Astrocyte (in vitro differentiated cells and primary cell): ENCODE measurements around the gene HTR3B. TPM values are rescaled to one million over a fixed set of nuclear protein-coding genes. Genes with fewer than 3 reads are reported as not detected.
A peak's percentile ranks its signal among the peaks of the same experiment; 100 is the strongest.

ENCODE experiments used
- DNase-seq: peaks from one replicate; pipeline ENCODE4 v3.0.0-alpha.2; 2010; ENCODE audit warnings: low read depth
- FAIRE-seq: peaks from 2 replicates; lab custom pipeline; 2011; peaks lifted over from hg19 to GRCh38; lab: Jason Lieb, UNC
- H2AFZ ChIP-seq: 2 replicates; pipeline ENCODE4 v1.6.0; 2012; ENCODE audit warnings: low read depth, low read length, inconsistent platforms
- H3K27ac ChIP-seq: 2 replicates; pipeline ENCODE4 v1.5.1; 2011; ENCODE audit warnings: low read depth, low read length, inconsistent platforms
- H3K27me3 ChIP-seq: 2 replicates; pipeline ENCODE4 v1.6.0; 2011; ENCODE audit warnings: low read length, inconsistent platforms; ENCODE audit not compliant: insufficient read depth
- H3K36me3 ChIP-seq: 2 replicates; pipeline ENCODE4 v1.5.1; 2011; ENCODE audit warnings: low read length, inconsistent platforms; ENCODE audit not compliant: insufficient read depth
- H3K4me1 ChIP-seq: 2 replicates; pipeline ENCODE4 v1.5.1; 2011; ENCODE audit warnings: low read length, inconsistent platforms; ENCODE audit not compliant: insufficient read depth
- H3K4me2 ChIP-seq: 2 replicates; pipeline ENCODE4 v1.6.0; 2012; ENCODE audit warnings: low read length, inconsistent platforms
- H3K4me3 ChIP-seq: 2 replicates; pipeline ENCODE4 v1.5.1; 2011; ENCODE audit warnings: low read depth, mild to moderate bottlenecking, low read length, inconsistent platforms; ENCODE audit not compliant: insufficient read depth
- H3K79me2 ChIP-seq: 2 replicates; pipeline ENCODE4 v1.6.0; 2012; ENCODE audit warnings: mild to moderate bottlenecking, low read length, inconsistent platforms; ENCODE audit not compliant: insufficient read depth
- H3K9ac ChIP-seq: 2 replicates; pipeline ENCODE4 v1.6.0; 2012; ENCODE audit warnings: mild to moderate bottlenecking, low read length, inconsistent platforms
- H3K9me3 ChIP-seq: 2 replicates; pipeline ENCODE4 v1.5.1; 2012; ENCODE audit warnings: low read depth, mild to moderate bottlenecking, low read length, inconsistent platforms; ENCODE audit not compliant: insufficient read depth
- H4K20me1 ChIP-seq: 2 replicates; pipeline ENCODE4 v1.6.0; 2012; ENCODE audit warnings: low read length, inconsistent platforms; ENCODE audit not compliant: insufficient read depth
- H3K27ac Mint-ChIP-seq: one replicate; pipeline ENCODE4 v1.8.0; 2021; ENCODE audit warnings: mild to moderate bottlenecking, mixed read lengths; ENCODE audit not compliant: unreplicated experiment
- H3K27me3 Mint-ChIP-seq: one replicate; pipeline ENCODE4 v1.8.0; 2021; ENCODE audit warnings: low read depth, mixed read lengths; ENCODE audit not compliant: unreplicated experiment
- H3K36me3 Mint-ChIP-seq: one replicate; pipeline ENCODE4 v1.8.0; 2021; ENCODE audit warnings: low read depth, mixed read lengths; ENCODE audit not compliant: unreplicated experiment
- H3K4me1 Mint-ChIP-seq: one replicate; pipeline ENCODE4 v1.8.0; 2021; ENCODE audit warnings: low read depth, mixed read lengths; ENCODE audit not compliant: unreplicated experiment
- H3K4me3 Mint-ChIP-seq: one replicate; pipeline ENCODE4 v1.8.0; 2021; ENCODE audit warnings: mild to moderate bottlenecking, moderate library complexity, mixed read lengths; ENCODE audit not compliant: unreplicated experiment
- H3K9me3 Mint-ChIP-seq: one replicate; pipeline ENCODE4 v1.8.0; 2021; ENCODE audit warnings: mild to moderate bottlenecking, mixed read lengths; ENCODE audit not compliant: unreplicated experiment
- CTCF ChIP-seq: IDR thresholded peaks from 2 replicates; pipeline ENCODE4 v1.5.1; 2011; ENCODE audit warnings: low read depth, mild to moderate bottlenecking, inconsistent platforms, low read length, moderate library complexity; ENCODE audit not compliant: insufficient read depth
- EZH2 ChIP-seq: IDR thresholded peaks from 2 replicates; pipeline ENCODE4 v1.6.1; 2012; ENCODE audit warnings: mild to moderate bottlenecking, low read length, inconsistent platforms; ENCODE audit not compliant: insufficient read depth
- total RNA-seq: library from RNA; stranded (reverse); gene quantifications from 2 replicates; pipeline ENCODE4 v1.2.1, GENCODE V29; 2021

HTR3B gene
- total RNA-seq, 1 donor from 2014 or later, result not detected

GRCh38 chr11:113874581-113875233 is 29.9 kb upstream of the HTR3B start:
- peaks cover 43% of the 10 kb centered on the region for H3K4me1 Mint-ChIP-seq
- no peak for FAIRE-seq
- no peaks in the 10 kb centered on the region for H3K79me2 ChIP-seq

GRCh38 chr11:113875234-113876073 is 29.1 kb upstream of the HTR3B start, which contains the start of gene USP28:
Gene USP28, minus strand, starts transcription at chr11:113875572. Its CDS starts 71 bp downstream, at chr11:113875501.
- Mint-ChIP-seq H3K4me3 (peak within 1 kb of the TSS; percentile 94), H3K27ac (peak within 1 kb of the TSS; percentile 100), H3K4me1 (peaks cover 43% of the 10 kb centered on the region), H3K9me3 (no peaks in the 10 kb centered on the region), H3K27me3 (no peaks in the 10 kb centered on the region), H3K36me3 (no peaks in the 10 kb centered on the region)
- H3K79me2 ChIP-seq, result no peaks in the 10 kb centered on the region
- H3K9me3 ChIP-seq, result no peaks in the 10 kb centered on the region
- TF ChIP-seq EZH2 (no peak), CTCF (no peak)
- peak within 1 kb of the TSS; percentile 89 for H3K9ac ChIP-seq
- H2AFZ ChIP-seq, result peak within 1 kb of the TSS; percentile 95
- FAIRE-seq (no peak), DNase-seq (peak; percentile 87)
- no peaks in the 10 kb centered on the region for H3K36me3 ChIP-seq
- H3K4me3 ChIP-seq, result peak within 1 kb of the TSS; percentile 82
- H3K4me2 ChIP-seq, result peak within 1 kb of the TSS; percentile 94
- peaks cover 7% of the 10 kb centered on the region for H3K4me1 ChIP-seq
- no peaks in the 10 kb centered on the region for H3K27me3 ChIP-seq
- H4K20me1 ChIP-seq, result peaks cover 13% of the 10 kb centered on the region
- peak within 1 kb of the TSS; percentile 88 for H3K27ac ChIP-seq

More at GRCh38 chr11:113874581-113875233, 29.9 kb upstream of the HTR3B start:
- H3K4me3 ChIP-seq, result peak overlapping the region; percentile 82
- H3K4me1 ChIP-seq, result peaks cover 7% of the 10 kb centered on the region
- H3K36me3 ChIP-seq, result no peaks in the 10 kb centered on the region
- DNase-seq, result peak; percentile 8
- Mint-ChIP-seq H3K27ac (peak overlapping the region; percentile 72), H3K9me3 (no peaks in the 10 kb centered on the region), H3K27me3 (no peaks in the 10 kb centered on the region), H3K4me3 (peak overlapping the region; percentile 90), H3K36me3 (no peaks in the 10 kb centered on the region)
- peak overlapping the region; percentile 89 for H3K9ac ChIP-seq
- TF ChIP-seq CTCF (no peak), EZH2 (no peak)
- peak overlapping the region; percentile 83 for H2AFZ ChIP-seq
- H3K27ac ChIP-seq, result peak overlapping the region; percentile 34
- peak overlapping the region; percentile 94 for H3K4me2 ChIP-seq
- peaks cover 15% of the 10 kb centered on the region for H4K20me1 ChIP-seq
- H3K27me3 ChIP-seq, result no peaks in the 10 kb centered on the region
- H3K9me3 ChIP-seq, result no peaks in the 10 kb centered on the region
